Stimulated activated CD8-positive, alpha-beta memory T cell treated with anti-CD3 and anti-CD28 coated beads, Interleukin-12 subunit alpha, Interleukin-12 subunit beta, amount 100 ng/mL, for 24 hours (primary cell): Measurements from ENCODE around the gene TBC1D25.
"Not testable (repeated sequence)": the region's sequence is repeated elsewhere in the genome, so short reads cannot be mapped to it uniquely, and the experiment has no call there.

Experiments used
- DNase-seq: peaks from one replicate; pipeline ENCODE4 v3.0.0-alpha.2; 2020; ENCODE audit errors: extremely low read depth

TBC1D25 gene

GRCh38 chrX:48516285-48516684, 23.2 kb upstream of the TBC1D25 start:
- no peak for DNase-seq

GRCh38 chrX:48516987-48517386, 22.5 kb upstream of the TBC1D25 start:
- DNase-seq = no peak

- not testable (repeated sequence) for DNase-seq
These were observed 20.0 kb upstream of the TBC1D25 start for GRCh38 chrX:48519481-48519880.

GRCh38 chrX:48520455-48520854, 19.1 kb upstream of the TBC1D25 start:
- no peak for DNase-seq

- DNase-seq = no peak
These were observed 18.6 kb upstream of the TBC1D25 start for GRCh38 chrX:48520976-48521352.

GRCh38 chrX:48521353-48522243, 17.9 kb upstream of the TBC1D25 start, which contains the start of gene EBP:
Gene EBP, plus strand, starts transcription at chrX:48521808. Its CDS starts 1,964 bp downstream, at chrX:48523772.
- peak; percentile 81 for DNase-seq

GRCh38 chrX:48522291-48522690, 17.2 kb upstream of the TBC1D25 start:
- no peak for DNase-seq

- no peak for DNase-seq
These were observed 15.8 kb upstream of the TBC1D25 start for GRCh38 chrX:48523682-48524081.

- DNase-seq = not testable (repeated sequence)
These were observed 13.7 kb upstream of the TBC1D25 start for GRCh38 chrX:48525853-48526252.

GRCh38 chrX:48530736-48531135, 8.8 kb upstream of the TBC1D25 start:
- no peak for DNase-seq

GRCh38 chrX:48531358-48531959, 8.1 kb upstream of the TBC1D25 start:
- DNase-seq = no peak

- no peak for DNase-seq
These were observed 7.4 kb upstream of the TBC1D25 start for GRCh38 chrX:48532161-48532560.

GRCh38 chrX:48533165-48533564, 6.3 kb upstream of the TBC1D25 start:
- DNase-seq = no peak

- no peak for DNase-seq
These were observed 721 bp upstream of the TBC1D25 start for GRCh38 chrX:48538641-48539344.

GRCh38 chrX:48540028-48540375, 488 bp downstream of the TBC1D25 start:
- no peak for DNase-seq

GRCh38 chrX:48540480-48540879, 966 bp downstream of the TBC1D25 start:
- no peak for DNase-seq

GRCh38 chrX:48541140-48541814, 1.8 kb downstream of the TBC1D25 start:
- DNase-seq = no peak

GRCh38 chrX:48548871-48549270, 9.4 kb downstream of the TBC1D25 start:
- DNase-seq = no peak

- not testable (repeated sequence) for DNase-seq
These were observed 16.3 kb downstream of the TBC1D25 start for GRCh38 chrX:48555731-48556325.

GRCh38 chrX:48558271-48558670, 18.8 kb downstream of the TBC1D25 start:
- no peak for DNase-seq

GRCh38 chrX:48559636-48560035, 20.1 kb downstream of the TBC1D25 start:
- no peak for DNase-seq

- no peak for DNase-seq
These were observed 20.5 kb downstream of the TBC1D25 start for GRCh38 chrX:48560056-48560455.
